Activated T-cell treated with anti-CD3 and anti-CD28 coated beads for 24 hours (primary cell): Measurements from ENCODE around the gene SLC9A5.

Experiments used
- DNase-seq: peaks from one replicate; pipeline ENCODE4 v3.0.0-alpha.2; 2020; ENCODE audit warnings: low read depth

Gene SLC9A5

DNA sequence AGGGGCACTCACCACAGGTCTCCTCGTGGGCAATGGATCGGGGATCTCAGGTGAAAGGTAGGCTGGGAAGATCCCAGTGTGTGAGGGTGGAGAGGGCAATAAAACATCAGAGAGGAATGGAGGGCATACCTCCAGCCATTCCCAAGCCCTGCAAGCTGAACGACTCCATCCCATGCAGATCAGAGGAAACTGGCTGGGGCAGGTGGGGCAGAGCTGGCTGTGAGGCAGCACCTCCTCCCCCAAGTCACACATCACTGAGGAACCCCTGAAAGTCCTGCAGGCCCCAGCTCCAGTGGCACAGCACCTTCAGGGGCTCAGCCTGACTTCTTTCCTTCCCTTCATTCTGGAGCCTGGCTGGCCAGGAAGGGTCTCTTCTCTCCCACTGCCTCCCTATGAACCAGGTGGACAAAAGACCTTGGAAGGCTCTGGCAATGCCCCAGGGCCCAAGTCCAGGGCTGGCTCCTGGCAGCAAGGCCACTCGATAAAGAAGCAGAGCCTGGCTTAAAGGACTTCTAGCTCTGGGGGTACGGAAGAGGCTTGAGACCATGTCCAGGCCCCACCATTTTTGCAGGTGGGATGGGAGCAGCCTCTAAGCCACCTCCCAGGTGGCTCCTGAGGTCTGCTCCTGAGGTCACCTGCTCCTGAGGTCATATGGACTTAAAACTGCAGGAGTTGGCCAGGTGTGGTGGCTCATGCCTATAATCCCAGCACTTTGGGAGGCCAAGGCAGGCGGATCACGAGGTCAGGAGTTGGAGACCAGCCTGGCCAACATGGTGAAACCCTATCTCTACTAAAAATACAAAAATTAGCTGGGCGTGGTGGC, 35.4 kb upstream of the SLC9A5 start:
- DNase-seq, result no peak

- DNase-seq, result no peak
Measured at GRCh38 chr16:67215706-67216105, 33.1 kb upstream of the SLC9A5 start.

DNA sequence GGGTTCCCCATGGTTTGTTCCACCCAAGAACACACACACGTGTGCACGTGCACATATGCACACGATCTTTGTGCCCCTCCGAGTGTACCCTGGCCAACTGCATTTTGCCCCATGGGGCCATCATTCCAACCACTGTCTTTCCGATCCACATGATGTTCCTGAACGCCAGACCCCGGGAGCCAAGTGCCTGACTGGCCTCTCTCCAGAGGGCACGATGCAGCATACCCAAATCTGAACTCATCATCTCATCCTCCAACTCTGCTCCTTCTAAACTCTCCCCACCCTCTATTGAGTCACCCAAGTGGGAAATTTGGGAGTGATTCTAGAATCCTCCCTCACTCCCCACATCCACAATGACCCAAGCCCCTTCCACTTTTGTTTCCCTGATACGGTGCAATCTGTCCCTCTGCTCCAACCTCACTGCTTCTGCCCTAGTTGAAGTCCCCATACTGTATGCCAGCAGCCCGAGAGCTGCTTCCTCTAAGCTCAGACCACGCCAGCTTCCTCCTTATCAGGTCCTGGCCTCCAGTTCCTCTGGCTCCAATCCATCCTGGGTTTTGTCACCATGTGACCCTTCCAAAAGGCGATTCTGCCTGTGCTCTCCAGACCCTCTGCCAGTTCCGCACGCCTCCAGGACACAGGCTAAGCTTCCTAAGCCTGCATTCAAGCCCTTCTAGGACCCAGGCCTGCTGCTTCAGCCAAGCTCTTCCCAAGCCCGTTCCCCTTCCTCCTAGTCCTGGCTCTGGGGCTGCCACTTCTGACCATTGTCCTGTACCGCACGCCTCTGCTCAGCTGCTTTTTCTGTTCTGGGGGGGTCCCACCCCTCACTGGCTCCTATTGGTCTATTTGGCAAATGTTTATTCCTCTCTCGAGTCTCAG, 31.9 kb upstream of the SLC9A5 start:
- no peak for DNase-seq

- DNase-seq, result no peak
Measured at GRCh38 chr16:67223992-67224391, 24.8 kb upstream of the SLC9A5 start.

DNA sequence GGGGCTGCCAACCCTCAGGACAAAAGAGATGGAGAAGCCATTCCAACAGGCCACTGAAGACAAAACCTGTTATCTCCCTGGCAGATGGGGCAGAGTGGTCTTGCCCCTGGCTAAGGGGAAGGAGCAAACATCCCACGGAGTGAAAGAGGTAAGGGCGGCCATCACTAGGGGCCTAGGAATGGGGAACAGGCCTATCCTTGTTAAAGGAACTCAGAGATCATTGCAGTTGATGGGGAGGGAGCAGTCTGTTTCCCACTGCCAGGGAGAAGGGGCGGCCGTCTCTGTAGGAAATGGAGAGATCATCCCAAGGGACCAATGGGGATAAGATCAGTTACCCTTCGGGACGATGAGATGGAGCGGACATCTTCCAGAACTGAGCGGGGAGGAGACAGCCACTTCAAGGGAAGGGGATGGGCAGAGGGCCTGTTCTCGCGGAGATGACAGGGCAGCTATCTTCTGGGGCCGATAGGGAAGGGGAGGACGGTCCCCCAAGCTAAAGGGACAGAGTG, 22.4 kb upstream of the SLC9A5 start:
- DNase-seq, result no peak

DNA sequence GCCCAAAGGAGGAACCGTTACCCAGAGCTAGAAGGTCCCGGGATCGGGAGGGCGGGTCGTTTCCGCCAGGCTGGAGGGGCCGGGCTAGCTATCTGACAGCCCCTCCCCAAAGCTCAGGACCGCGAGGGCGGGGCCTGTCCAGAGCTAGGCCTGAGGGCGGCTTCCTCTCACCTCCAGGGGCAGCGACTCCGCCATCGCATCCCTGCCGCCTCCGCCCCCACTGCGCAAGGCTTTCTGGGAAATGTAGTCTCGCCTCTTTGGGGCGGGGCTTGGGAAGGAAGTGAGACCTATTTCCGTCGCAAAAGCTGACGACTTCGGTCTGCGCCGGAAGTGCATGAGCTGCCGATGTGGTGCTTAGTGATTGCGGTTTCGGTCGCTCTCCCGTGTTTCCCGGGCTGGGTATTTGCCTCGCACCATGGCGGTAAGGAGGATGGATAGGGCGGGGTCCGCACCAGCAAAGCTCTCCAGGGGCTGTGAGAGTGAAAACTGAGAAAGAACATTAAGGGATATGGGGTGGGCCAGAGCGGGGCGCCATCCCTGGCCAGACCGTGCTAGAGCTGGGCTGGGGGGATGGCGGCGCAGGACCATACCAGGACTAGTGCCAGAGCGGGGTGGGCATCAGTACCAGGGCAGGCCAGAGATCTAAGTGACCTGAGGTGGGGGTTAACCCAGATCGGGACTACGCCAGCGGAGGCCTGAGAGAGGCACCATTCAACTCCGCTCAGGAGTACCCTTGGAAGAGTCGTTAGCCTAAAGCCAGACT, 21.8 kb upstream of the SLC9A5 start, which contains the start of gene TMEM208:
Gene TMEM208, plus strand, starts transcription at position 327 of the 763 bp plus-strand sequence. Its CDS starts 89 bp downstream, at position 416.
- peak; percentile 99 for DNase-seq

DNA sequence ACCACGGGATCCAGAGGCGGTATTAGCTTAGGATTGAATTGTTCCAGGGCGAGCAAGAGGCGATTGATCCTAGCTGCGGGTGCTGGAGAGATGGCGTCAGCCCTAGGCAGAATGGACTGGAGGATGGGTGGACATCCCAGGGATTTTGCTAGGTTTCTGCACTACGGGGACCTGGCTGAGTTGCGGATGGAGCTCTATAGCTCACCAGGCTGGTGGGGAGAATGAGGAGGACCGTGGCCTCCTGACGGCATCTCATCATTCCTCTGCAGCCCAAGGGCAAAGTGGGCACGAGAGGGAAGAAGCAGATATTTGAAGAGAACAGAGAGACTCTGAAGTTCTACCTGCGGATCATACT, 21.2 kb upstream of the SLC9A5 start:
- no peak for DNase-seq

DNA sequence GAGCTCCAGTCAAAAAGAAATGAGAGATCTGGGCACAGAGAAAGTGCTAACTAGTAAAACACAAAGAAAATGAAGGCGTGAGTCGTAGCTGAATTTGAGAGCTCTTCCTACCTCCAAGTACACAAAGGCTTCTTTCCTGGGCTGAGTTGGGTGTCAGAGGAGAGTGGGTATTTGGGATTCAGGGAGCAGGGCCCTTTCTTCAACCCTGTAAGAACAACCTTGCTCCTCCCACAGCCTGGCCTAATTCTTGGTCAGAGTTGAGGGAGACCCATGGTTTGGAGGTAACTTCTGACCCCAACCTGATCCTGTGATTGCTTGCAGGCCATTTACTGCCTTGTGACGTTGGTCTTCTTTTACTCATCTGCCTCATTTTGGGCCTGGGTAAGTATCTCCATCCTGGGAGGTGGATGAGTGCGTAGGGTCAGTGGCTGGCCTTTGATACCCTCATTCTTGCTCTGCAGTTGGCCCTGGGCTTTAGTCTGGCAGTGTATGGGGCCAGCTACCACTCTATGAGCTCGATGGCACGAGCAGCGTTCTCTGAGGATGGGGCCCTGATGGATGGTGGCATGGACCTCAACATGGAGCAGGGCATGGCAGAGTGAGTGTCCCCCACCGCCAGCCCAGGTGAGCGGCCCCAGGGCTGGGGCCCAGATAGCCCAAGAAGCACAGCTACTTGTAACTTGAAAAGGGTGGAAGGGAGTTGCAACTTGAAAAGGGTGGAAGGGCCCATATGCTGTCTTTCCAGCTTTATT, 20.6 kb upstream of the SLC9A5 start:
- DNase-seq, result no peak

GRCh38 chr16:67228905-67229304, 19.9 kb upstream of the SLC9A5 start:
- no peak for DNase-seq

- DNase-seq, result no peak
Measured at GRCh38 chr16:67229906-67230808, 18.6 kb upstream of the SLC9A5 start.

DNA sequence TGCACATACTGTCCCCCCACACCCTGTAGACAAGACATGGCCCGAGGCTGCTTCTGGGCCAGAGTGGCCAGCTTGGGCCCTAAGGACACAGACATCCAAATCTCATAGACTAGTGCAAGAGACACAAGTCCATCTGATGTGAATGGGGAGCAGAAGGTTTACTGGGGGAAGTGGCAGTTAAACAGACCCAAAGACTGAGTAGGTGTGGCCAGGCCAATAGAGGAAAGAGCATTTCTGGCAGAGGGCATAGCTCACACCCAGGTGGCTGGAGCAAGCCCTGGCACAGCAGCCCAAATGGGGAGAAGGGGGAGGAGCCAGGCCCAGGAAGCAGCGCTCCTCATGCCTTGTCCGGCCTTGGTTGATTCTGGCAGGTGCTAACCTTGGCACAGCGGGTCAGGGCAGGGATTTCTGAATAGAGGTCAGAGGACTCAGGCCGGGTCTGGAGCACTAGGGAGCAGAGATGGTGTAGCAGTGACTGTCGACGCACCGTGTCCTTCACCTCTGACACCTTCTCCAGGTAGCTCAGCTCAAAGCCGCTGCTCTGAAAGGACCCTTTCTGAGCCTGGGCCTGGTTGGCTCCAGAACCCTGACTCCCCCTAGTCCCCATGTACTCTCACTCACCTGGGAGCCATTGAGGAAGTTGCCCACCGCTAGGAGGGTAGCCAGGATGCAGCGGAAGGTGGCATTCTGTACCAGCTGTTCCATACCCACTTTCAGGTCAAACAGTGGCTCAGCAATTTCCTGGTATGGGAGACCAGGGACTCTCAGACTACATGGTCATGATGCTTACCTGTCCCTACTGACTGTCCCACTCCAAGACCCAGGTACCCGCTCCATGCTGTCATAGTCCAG, 17.7 kb upstream of the SLC9A5 start:
- no peak for DNase-seq

DNA sequence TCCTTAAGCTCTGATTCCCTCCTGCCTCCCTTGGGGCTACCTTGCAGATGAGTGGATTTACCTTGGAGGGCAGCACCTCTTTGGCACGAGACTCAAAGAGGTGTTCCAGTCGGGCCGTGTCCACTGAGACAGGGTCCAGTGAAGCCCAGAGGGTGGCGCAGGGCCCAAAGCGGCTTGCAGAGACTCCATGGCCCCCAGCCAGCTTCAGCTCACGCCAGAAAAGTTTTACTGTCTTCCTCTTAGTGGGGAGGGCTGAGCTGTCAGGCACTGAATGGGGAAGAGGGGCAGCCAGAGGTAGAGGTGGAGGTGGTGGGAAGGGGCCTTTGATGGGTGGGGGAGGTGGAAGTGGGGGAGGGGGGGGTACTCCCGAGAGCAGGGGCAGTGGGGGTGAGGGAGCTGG, 15.2 kb upstream of the SLC9A5 start:
- DNase-seq, result no peak

GRCh38 chr16:67234180-67234597, 14.6 kb upstream of the SLC9A5 start:
- DNase-seq, result no peak

DNA sequence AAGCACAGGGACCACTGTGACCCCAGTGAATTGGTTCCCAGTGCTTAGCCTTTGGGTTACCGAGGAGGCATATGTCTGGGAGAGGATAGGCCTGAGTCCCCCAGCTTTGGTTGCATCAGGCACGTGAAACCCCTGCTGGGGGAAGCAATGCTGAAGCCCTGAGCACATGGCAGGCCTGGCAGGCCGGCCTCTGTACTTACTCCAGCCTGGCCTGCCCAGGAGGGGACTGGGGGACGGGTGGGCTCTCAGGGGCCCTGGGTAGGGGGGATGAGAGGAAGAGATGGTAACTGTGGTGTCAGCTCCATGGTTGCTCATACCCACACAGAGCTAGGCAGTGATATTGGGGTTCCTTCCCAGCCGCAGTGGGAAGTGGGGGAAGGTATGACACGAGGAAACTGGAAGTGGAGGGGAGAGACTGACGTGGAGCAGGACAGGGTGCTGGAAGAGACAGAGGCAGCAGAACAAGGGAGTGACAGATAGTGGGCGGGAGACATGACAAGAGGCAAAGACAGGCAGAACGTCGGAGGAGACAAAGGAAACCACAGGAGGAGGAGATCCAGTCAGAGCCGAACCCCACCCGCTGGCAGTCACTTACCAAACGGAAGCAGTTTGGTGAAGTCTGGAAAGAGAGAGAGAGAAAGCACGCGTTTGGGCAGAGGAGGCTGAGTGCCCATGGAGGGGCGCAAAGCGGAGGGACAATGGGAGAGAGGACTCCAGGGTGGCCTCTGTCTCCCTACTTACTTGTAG, 12.8 kb upstream of the SLC9A5 start:
- DNase-seq, result no peak

DNA sequence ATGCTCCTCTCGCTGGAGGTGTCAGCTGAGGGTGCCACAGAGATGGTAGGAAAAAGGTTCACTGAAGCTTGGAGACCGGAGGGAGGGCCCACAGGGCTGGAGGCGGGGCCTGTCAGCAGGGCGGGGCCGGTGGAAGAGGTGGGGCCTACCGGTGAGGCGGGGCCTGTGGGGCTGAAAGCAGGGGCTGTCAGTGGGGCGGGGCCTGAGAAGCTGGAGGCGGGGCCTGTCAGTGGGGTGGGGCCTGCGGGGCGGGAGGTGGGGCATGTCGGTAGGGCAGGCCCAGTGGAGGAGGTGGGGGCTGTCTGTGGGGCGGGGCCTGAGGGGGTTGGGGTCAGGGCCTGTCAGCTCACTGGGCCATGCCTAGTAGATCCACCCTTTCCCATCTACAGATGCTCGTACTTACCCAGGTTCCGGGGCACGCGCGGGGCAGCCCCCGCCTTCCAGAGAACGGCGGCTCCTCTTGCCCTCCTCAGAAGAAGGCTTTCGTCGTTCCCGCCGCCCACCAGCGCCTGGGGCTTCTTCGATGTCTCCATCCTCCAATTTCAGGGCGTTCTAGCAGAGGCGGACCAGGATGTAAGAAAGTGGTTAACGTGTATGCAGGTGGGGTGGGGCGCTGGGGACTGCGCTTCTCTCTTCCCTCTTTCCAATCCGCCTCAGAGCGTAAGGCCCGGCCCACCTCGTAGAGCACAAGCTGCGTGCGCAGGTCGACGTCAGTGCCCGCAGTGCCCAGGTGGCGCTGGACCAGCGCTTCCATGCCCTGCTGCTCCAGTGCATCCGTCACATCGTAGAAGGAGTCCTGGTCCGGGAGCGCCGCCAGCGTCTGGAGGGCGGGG, 12.0 kb upstream of the SLC9A5 start:
- DNase-seq, result peak; percentile 69

GRCh38 chr16:67237396-67238277, 11.1 kb upstream of the SLC9A5 start:
- no peak for DNase-seq

DNA sequence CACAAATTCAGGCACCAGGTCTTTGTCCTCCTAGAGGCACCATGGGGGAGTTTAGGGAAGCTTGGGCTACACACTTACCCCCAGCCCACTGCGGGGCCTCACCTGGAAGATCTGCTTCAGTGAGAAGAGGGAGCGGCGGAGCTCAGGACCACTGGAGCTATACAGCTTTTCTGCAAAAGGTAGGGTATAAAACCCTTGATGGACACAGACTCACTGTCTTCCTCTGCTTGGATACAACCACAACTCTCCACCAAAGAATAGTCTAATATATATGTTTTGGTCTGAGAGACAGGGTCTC, 10.6 kb upstream of the SLC9A5 start:
- DNase-seq, result no peak
